SKM-1 treated with dmso at 0.1 percent for 144 hours (cell line): ENCODE data around the gene ZNF804B.
A peak's percentile ranks its signal among the peaks of the same experiment; 100 is the strongest.

Source experiments
- DNase-seq: peaks from one replicate; lab custom pipeline; 2025; ENCODE audit not compliant: unreplicated experiment; lab: John Stamatoyannopoulos, UW

ZNF804B gene

GRCh38 chr7:89247207-89247606 lies 487.7 kb downstream of the ZNF804B start:
- no peak for DNase-seq

DNA sequence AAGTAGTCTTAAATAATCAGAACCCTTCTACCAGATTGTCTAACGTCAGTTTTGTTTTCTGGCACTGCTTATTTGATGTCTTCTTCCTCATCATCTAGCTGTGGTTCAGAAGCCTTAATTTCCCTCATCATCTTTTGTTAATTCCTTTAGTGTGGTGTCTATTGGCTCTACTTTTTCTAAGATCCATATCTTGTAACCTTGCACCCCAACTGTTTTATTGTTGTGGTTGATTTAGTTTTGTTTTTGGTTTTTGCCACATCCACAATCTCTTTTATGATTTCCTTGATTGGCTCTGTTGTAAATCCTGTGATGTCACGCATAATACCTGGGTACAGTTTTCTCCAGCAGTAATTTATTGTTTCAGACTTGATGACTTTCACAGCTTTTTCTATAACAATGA lies 499.6 kb downstream of the ZNF804B start:
- no peak for DNase-seq

- DNase-seq = no peak
Observed at GRCh38 chr7:89264126-89264525, 504.6 kb downstream of the ZNF804B start.

DNA sequence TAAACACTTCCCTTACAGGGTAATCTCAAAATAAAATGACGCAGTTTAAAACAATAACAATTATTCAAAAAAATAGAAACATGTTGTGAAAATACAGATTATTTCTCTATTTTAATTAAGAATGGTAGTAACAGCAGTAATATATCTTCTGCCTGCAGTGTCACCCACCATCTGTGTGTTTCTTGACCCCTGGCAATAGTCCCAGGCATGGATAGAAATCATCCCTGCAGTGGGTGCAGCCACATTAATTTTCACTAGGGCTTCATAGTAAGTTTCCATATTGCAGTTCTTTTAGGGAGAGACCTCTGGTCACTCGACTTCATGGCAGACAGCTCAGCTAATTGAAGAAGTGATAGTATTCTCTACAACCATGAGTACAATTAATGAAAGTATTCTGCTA lies 506.1 kb downstream of the ZNF804B start:
- DNase-seq = no peak

- no peak for DNase-seq
Observed at GRCh38 chr7:89283302-89283701, 523.8 kb downstream of the ZNF804B start.

DNA sequence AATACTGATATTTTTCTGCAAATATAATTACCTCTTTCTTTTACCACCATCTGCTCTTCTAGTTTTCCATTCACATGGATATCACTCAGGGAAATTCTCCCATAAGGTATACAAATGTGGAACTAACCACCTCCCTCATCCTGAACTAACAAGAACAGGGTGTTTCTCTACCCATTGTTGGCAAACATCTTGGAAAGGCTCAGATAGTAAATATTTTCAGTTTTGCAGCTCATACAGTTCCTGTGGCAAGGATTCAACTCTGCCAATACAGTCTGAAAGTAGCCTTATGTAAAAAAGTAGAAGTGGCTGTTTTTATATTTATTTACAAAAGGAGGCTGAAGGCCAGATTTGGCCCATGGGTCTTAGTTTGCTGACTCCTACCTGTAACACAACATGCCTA lies 549.0 kb downstream of the ZNF804B start:
- DNase-seq = no peak

DNA sequence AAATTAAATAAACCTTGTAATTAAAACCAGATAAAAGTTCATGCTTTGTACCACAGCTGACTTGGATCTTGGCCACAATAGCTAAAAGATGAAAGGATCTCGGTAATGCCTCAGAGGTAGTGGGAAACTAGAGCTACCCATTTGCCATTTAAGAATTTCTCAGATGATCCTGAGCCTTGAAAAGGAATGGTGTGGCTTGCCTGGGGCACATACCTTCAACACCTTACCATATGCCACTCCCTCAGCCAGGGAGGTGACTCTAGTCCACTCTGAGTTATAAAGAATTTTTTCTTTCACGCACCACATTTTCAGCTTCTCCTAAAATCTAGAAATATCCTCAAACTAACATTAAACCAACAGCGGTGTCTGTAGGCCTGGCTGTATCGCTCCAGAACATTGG lies 552.4 kb downstream of the ZNF804B start:
- no peak for DNase-seq

GRCh38 chr7:89312551-89312950 lies 553.1 kb downstream of the ZNF804B start:
- no peak for DNase-seq

GRCh38 chr7:89316584-89317251 lies 557.2 kb downstream of the ZNF804B start:
- no peak for DNase-seq

DNA sequence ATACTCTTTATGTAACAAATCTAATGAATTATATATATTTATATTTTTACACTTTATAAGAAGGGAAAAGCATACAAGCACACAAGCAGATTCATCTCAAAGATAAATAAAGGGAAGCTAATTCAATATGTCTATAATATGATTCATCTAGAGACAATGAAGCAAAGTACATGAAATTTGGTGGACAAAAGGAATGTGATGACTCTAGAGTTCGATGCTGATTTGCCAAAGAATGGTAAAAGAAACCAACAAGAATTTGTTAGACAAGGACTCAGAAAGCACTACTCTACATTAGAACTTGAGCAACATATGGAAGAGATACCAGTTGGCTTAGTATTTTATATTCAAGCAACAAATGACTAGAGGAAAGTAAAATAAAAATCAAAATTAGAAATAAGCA lies 572.5 kb downstream of the ZNF804B start:
- DNase-seq = no peak

GRCh38 chr7:89334797-89335196 lies 575.3 kb downstream of the ZNF804B start:
- peak; percentile 25 for DNase-seq

DNA sequence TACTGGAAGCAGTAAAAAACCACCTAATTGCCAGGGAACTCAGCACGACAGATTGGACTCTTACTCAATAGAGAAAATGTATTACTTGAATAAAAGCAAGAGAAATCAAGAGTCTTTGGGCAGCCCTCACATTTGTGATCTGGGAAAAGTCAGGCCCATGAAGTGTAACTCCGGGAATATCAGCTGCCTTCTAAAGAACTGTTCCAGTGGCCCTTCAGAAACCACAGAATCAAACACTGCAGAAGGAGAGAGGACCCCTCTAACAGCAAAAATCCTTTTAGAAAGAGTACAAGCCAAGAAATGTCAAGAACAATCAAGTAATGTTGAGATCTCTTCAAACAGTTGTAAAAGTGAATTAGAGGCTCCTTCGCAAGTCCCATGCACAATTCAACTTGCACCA lies 576.0 kb downstream of the ZNF804B start:
- DNase-seq = no peak

GRCh38 chr7:89336121-89336520 lies 576.6 kb downstream of the ZNF804B start:
- DNase-seq = no peak

- no peak for DNase-seq
Observed at GRCh38 chr7:89339748-89340147, 580.2 kb downstream of the ZNF804B start.

DNA sequence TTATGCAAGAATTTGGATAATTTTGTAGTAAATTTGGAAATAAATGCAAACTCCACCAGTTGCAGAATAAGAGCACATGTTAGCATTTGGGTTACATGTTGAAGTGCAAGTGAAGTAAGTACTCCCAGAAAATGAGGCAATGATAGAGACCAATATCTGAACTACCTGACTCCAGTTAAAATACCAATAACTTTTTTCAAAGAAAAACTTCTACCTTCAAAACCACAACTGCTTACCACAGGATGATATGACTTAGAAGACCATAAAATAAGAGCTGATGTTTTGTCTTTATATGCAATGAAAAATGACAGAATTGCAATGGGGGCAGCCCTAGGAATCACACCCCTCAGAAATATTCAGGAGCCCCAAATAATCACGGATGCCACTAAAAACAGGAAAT lies 597.6 kb downstream of the ZNF804B start:
- no peak for DNase-seq

DNA sequence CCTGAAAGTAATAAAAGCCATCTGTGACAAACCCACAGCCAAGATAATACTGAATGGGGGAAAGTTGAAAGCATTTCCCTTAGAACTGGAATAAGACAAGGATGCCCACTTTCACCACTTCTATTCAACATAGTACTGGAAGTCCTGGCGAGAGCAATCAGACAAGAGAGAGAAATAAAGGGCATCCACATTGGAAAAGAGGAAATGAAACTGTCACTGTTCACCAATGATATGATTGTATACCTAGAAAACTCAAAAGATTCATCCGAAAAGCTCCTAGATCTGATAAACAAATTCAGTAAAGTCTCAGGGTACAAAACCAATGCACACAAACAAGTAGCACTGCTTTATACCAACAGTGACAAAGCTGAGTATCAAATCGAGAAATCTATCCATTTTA lies 617.7 kb downstream of the ZNF804B start:
- DNase-seq = no peak

DNA sequence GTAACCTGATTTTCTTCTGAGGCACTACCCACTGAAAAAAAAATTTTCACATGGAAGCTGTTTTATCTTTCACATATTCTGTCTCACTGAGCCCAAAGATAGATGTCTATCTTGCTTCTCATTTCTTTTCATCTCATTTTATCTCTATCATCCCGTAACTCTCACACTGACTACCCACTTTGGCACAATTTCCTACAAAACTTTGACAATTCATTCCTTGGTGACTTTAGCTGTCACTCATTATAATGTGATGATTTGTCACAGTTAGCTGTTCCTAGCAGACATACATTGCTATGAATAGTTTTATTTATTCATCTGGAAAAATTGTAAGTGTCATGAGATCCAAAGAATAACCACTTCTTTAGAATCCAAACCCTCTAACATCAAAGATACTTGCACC lies 625.9 kb downstream of the ZNF804B start:
- DNase-seq = no peak
